Ammon's horn (tissue), 1 donor: ENCODE measurements around the gene RCAN3.
"Not testable (repeated sequence)": the region's sequence is repeated elsewhere in the genome, so short reads cannot be mapped to it uniquely, and the experiment has no call there.

Source experiments
- DNase-seq: peaks from one replicate; pipeline ENCODE4 v3.0.0-alpha.2; 2016; ENCODE audit warnings: low spot score

The RCAN3 gene

DNA sequence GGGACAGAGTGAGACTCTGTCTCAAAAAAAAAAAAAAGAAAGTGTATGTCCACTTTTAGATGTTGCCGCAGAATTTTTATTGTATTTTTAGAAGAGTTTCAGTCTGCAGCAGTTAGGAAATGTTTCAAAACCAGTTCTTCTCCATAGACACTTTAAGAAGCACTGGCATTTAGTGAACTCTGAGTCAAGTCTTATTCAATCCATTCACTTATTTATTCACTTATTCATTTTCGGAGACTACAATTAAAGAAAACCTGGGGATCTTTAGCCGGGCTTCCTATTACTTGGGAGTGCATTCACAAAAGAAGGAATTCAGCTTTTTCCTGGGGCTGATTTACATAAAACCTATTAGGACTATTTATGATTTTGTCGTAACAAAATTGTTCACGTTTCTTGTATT lies 12.3 kb downstream of the RCAN3 start:
- DNase-seq, result no peak

GRCh38 chr1:24515671-24516209 lies 13.1 kb downstream of the RCAN3 start:
- DNase-seq, result not testable (repeated sequence)

GRCh38 chr1:24516506-24516905 lies 13.9 kb downstream of the RCAN3 start:
- no peak for DNase-seq

DNA sequence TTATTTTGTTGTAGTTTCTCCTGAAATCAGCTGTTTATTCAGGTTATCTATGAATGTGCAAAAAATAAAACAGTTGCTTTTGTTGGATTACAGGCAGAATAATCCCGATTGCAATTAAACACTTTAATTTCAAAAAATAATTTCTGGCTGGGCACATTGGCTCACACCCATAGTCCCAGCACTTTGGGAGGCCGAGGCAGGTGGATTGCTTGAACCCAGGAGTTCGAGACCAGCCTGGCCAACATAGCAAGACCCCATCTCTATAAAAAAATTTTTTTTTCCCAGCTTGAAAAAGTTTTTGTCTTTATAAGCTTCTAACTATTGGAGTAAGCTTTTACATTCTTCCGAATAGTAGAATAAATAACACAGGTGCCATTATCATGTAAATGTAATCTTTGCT lies 15.3 kb downstream of the RCAN3 start:
- no peak for DNase-seq

GRCh38 chr1:24520282-24520681 lies 17.6 kb downstream of the RCAN3 start:
- DNase-seq, result not testable (repeated sequence)

- no peak for DNase-seq
Measured at GRCh38 chr1:24525606-24526005, 23.0 kb downstream of the RCAN3 start.

DNA sequence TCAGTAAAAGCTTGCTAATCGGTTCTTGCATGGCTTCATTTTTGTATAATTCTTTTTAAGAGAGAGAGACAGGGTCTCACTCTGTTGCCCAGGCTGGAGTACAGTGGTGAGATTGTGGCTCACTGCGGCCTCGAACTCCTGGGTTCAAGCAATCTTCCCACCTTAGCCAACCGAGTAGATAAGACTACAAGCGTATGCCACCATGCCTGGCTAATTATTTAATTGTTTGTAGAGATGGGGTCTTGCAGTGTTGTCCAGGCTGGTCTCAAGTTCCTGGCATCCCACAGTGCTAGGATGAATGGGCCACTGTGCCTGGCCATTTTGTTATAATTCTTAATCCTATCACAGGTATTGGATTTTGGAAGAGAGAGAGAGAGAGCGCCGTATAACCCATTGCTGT lies 23.4 kb downstream of the RCAN3 start:
- DNase-seq, result no peak

DNA sequence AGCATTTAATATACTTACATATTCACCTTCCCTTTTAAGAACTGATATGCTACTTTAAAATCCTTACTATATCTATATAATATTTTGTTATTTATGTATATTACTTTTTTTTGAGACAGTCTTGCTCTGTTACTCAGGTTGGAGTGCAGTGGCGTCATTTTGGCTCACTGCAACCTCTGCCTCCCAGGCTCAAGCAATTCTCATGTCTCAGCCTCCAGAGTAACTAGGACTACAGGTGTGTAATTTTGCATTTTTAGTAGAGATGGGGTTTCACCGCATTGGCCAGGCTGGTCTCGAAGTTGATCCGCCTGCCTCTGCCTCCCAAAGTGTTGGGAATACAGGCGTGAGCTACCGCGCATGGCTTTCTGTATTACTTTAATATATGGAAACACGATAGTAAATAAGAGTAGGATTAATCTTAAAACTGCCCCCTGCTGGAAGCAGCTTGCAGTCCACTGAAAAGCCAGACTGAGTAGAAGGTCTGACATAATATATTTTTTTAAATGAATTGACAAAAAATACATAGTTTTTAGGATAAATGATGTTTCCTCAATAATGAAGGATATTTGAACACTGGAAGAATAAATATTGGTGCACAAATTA lies 24.4 kb downstream of the RCAN3 start:
- DNase-seq, result no peak

DNA sequence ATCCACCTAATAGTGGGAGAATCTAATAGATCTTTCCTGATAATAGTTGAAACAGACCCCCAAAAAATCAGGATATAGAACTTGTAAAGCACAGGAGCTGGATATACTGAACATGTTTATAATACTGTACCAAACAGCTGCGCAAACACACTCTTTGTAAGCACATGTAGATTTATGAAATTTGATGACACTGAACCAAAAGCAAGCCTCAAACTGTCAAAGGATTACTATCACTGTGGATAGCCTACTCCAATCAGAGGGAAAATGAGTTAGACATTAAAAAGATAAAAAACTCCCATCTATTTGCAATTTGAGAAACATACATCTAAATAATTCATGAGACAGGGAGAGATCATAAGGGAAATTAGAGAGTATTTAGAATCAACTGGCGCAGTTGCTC lies 26.1 kb downstream of the RCAN3 start:
- no peak for DNase-seq

- not testable (repeated sequence) for DNase-seq
Measured at GRCh38 chr1:24529292-24529691, 26.7 kb downstream of the RCAN3 start.

- no peak for DNase-seq
Measured at GRCh38 chr1:24535021-24535424, 32.4 kb downstream of the RCAN3 start.

- DNase-seq, result no peak
Measured at GRCh38 chr1:24535778-24536177, 33.1 kb downstream of the RCAN3 start.

- no peak for DNase-seq
Measured at GRCh38 chr1:24536391-24536840, 33.8 kb downstream of the RCAN3 start.

GRCh38 chr1:24540051-24540905 lies 37.6 kb downstream of the RCAN3 start:
- no peak for DNase-seq

DNA sequence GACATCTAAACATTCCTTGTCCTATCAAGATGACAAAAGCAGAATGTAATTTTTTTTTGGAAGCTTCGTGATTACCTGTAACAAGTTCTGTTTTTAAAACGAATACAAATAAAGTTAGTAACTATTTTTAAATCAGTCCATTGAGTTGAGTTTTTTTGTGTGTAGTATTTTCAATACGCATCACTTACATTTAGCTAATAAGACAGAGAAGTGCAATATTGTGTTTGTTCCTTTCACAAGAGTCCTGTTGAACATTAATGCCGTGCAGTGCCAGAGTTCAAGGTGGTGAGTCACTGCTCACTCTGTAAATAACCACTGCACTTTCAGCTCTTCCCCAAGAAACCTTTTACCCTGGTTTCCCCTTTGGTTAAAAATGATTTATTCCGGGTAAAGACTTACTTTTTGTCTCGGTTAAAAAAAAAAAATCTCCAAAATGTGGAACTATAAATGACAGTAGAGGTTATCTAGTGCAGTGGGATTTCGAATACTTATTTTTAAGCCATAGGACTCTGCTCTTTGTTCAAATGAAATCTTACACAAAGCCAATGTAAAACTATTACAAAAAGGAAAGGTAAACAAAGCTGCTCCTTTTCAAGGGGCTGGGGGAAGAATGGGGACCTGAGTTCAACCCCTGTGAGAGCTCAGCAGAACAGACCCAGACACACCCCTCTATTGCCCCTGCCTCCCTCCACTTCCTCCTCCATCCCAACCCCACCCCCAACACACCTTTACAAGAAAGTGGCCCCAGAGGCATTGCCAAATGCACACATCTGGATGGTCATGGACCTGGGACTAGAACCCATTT lies 38.5 kb downstream of the RCAN3 start:
- no peak for DNase-seq

DNA sequence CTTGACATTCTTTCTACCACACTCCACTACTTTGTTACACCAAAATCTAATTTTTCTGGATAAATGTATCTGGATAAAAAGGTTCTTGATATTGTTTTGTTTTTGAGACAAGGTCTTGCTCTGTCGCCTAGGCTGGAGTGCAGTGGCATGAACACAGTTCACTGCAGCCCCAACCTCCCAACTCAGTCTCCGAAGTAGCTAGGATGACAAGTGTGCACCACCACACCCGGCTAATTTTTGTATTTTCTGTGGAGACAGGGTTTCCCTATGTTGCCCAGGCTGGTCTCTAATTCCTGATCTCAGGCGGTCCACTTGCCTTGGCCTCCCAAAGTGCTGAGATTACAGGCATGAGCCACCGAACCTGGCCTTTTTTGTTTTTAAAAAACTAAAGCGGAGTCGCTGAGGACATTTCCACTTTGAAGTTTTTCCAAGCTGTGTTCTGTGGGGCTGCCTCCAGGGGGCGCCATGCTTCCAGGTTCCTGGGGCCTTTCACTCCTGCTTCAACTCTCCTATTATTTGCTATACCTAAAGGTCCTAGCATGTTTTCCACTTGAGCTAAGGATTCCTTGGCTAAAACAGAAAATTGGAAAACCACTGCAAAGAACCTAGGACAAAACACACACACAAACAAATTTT lies 39.2 kb downstream of the RCAN3 start:
- no peak for DNase-seq

- no peak for DNase-seq
Measured at GRCh38 chr1:24544239-24544638, 41.6 kb downstream of the RCAN3 start.

DNA sequence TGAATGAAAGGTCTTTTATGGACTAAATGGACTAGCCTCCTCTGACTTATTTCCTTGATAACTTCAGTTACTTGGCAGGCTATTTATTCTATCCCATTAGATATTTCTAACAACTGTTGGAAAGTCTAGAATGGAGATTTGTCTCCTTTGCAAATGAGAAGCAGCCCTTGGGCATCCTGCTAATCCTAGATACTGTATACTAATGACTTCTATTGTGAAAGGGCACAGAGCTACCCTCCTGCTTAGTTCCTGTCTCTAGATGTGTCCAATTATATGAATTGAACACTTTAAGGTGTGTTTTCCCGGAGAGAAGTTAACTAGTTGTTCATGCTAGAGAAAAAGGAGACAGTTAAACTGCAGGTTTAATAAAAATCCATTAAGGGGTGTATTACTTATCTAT lies 43.0 kb downstream of the RCAN3 start:
- DNase-seq, result no peak

GRCh38 chr1:24547195-24547594 lies 44.6 kb downstream of the RCAN3 start:
- DNase-seq, result no peak

DNA sequence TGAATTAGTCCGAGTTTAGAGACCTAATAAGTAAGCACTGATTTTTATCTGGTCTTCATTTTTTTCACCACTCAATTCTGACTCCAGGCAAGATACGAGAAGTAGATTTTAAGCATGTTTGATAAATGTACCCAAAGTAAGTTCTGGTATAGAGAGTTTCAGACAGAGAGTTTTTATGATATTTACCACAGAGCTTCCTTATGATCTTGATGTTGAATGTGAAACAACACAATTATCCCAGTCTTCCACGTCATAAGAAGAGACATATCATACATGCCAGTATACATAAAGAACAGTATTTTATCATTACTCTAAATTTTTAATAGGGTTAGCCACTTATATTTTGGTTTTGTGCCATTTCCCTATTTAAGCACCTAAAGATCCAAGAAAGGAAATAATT lies 45.4 kb downstream of the RCAN3 start:
- DNase-seq, result no peak

GRCh38 chr1:24549210-24549609 lies 46.6 kb downstream of the RCAN3 start:
- not testable (repeated sequence) for DNase-seq
